ENCODE results near the gene SLAMF8. TPM values are rescaled to one million over a fixed set of nuclear protein-coding genes. Genes with fewer than 3 reads are reported as not detected.

Gene SLAMF8
- total and polyA plus RNA-seq, 5 donors from 2014 or later, result 0.72 TPM; not detected in 4

DNA sequence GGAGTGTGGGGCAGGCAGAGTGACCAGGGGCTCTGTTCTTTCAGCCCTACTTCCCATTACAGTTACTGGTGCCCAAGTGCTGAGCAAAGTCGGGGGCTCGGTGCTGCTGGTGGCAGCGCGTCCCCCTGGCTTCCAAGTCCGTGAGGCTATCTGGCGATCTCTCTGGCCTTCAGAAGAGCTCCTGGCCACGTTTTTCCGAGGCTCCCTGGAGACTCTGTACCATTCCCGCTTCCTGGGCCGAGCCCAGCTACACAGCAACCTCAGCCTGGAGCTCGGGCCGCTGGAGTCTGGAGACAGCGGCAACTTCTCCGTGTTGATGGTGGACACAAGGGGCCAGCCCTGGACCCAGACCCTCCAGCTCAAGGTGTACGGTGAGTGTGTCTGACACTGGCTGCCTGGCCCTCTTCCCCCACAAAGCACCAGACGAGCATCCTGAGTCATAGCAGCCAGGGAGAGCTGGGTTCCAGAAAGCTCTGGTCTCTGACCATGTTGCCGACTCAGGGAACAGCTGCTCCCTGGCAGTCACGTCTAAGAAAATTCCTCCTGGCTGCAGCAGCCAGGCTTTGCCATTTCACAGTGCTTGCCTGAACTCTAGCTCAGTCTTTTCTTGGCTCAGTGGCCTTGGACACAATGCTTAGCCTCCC lies 3.3 kb downstream of the SLAMF8 start:
- Histone ChIP-seq H3K4me1 (ENCODE audit: control insufficient read depth, insufficient read depth, low read length, poor library complexity, severe bottlenecking) (peaks cover 19% of the 10 kb centered on the region), H3K36me3 (ENCODE audit: control insufficient read depth, insufficient read depth, low read length) (no peaks in the 10 kb centered on the region), H3K4me3 (ENCODE audit: low read depth, low read length) (no peak overlapping the region), H3K9me3 (ENCODE audit: control insufficient read depth in 2 of 2, low read length in 2 of 2) (no peaks in the 10 kb centered on the region), H3K27me3 (ENCODE audit: control insufficient read depth, insufficient read depth, low read length) (no peaks in the 10 kb centered on the region), H3K27ac (ENCODE audit: insufficient read depth, low read length, poor library complexity, severe bottlenecking) (no peak overlapping the region)
- H3K36me3 Mint-ChIP-seq, result no peaks in the 10 kb centered on the region
- no peak overlapping the region for H3K4me3 Mint-ChIP-seq
- ATAC-seq (ENCODE audit: low read depth in 2 of 2) (no peak), DNase-seq (no peak)
- H3K27ac Mint-ChIP-seq, result no peak overlapping the region
- peaks cover 0 to 1% (median 0%) of the 10 kb centered on the region in 7 donors for H3K9me3 Mint-ChIP-seq
- peaks cover 6 to 32% (median 24%) of the 10 kb centered on the region in 4 donors for H3K4me1 Mint-ChIP-seq
- H3K27me3 Mint-ChIP-seq, result no peaks in the 10 kb centered on the region

DNA sequence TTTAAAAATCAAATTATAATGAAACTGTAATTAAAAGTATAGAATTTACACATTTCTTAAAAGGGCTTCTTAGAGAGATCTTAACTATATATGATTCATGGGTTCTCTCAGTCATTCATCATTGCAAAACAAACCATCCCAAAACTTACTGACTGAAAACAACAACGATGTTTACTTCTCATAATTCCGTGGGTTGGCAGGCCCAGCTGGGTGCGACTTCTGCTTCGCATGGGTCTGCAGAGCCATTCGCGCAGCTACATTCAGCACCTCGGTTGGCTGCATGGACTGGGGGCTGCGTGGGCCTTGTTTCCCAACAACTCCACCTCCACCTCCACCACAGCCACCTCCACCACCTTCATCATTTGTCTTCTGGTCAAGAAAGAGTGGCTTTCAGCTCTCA lies 4.0 kb downstream of the SLAMF8 start:
- Histone ChIP-seq H3K27me3 (ENCODE audit: control insufficient read depth, insufficient read depth, low read length) (no peaks in the 10 kb centered on the region), H3K4me3 (ENCODE audit: low read depth, low read length) (no peak overlapping the region), H3K9me3 (ENCODE audit: control insufficient read depth in 2 of 2, low read length in 2 of 2) (no peaks in the 10 kb centered on the region), H3K4me1 (ENCODE audit: control insufficient read depth, insufficient read depth, low read length, poor library complexity, severe bottlenecking) (peaks cover 19% of the 10 kb centered on the region), H3K36me3 (ENCODE audit: control insufficient read depth, insufficient read depth, low read length) (no peaks in the 10 kb centered on the region), H3K27ac (ENCODE audit: insufficient read depth, low read length, poor library complexity, severe bottlenecking) (no peak overlapping the region)
- ATAC-seq (ENCODE audit: low read depth in 2 of 2) (no peak), DNase-seq (no peak)
- Mint-ChIP-seq H3K36me3 (peaks cover 5% of the 10 kb centered on the region), H3K9me3 (peaks cover 0 to 1% (median 0%) of the 10 kb centered on the region in 7 donors), H3K4me3 (no peak overlapping the region), H3K4me1 (peaks cover 6 to 32% (median 21%) of the 10 kb centered on the region in 4 donors), H3K27me3 (no peaks in the 10 kb centered on the region), H3K27ac (no peak overlapping the region)

DNA sequence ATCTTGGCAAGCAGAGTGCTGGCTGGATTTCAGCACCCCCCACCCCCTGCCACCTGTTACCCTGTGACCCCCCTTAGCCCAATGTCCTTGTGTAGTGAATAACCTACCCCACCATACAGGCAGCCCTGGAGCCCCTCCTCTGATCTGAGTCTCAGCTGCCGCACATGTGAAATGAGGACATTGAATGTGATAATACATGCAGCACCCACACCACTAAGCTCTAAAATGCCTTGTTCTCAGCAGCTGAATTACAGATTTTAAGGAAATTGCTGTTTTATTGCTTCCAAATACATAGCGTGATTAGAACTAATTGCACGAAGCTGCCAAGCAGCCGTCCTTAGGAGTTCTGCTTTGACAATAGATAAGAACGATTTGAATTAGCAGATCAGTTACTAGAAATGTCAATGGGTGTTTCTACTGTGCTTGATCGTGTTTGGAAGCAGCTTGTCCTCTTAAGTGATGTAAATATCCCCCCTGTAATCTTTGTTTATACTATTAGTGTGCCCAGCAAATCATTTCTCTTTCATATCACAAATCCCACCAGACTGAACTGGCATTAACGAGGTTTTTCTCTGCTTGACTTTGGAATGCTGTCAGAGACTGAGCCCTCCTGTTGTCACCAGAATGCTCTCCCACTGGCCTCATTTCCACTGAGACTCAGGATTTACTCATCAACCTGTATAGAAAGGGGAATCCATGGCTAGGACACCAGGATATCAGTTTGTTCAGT lies 4.9 kb downstream of the SLAMF8 start:
- Mint-ChIP-seq H3K9me3 (peaks cover 0 to 1% (median 0%) of the 10 kb centered on the region in 7 donors), H3K4me3 (no peak overlapping the region), H3K36me3 (peaks cover 9% of the 10 kb centered on the region), H3K27me3 (no peaks in the 10 kb centered on the region), H3K4me1 (peaks cover 6 to 24% (median 13%) of the 10 kb centered on the region in 4 donors), H3K27ac (no peak overlapping the region)
- peaks cover 11% of the 10 kb centered on the region for H3K4me1 ChIP-seq (ENCODE audit: control insufficient read depth, insufficient read depth, low read length, poor library complexity, severe bottlenecking)
- DNase-seq, result no peak
- ATAC-seq (ENCODE audit: low read depth in 2 of 2), result no peak
- no peaks in the 10 kb centered on the region for H3K27me3 ChIP-seq (ENCODE audit: control insufficient read depth, insufficient read depth, low read length)
- no peaks in the 10 kb centered on the region for H3K9me3 ChIP-seq (ENCODE audit: control insufficient read depth in 2 of 2, low read length in 2 of 2)
- H3K4me3 ChIP-seq (ENCODE audit: low read depth, low read length), result no peak overlapping the region
- no peak overlapping the region for H3K27ac ChIP-seq (ENCODE audit: insufficient read depth, low read length, poor library complexity, severe bottlenecking)
- H3K36me3 ChIP-seq (ENCODE audit: control insufficient read depth, insufficient read depth, low read length), result no peaks in the 10 kb centered on the region

DNA sequence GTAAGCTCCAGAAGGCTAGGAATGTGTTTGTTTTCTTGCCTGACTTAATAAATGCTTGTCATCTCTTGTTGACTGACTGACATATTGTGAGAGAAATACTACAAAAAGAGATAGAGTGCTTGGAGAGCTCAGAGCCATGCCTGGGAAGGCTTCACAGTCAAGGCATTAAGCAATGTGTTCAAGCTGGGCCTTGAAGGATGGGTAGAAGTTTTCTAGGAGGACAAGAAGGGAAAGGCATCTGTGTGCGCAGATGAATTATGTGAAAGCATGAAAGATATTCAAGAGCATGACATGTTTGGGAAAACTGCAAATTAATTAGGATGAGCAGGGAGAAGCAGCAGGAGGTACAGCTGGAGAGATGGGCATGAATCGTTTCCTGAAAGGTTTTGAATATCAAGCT lies 5.6 kb downstream of the SLAMF8 start:
- H3K4me3 Mint-ChIP-seq, result no peak overlapping the region
- H3K27me3 Mint-ChIP-seq, result no peaks in the 10 kb centered on the region
- Histone ChIP-seq H3K4me1 (ENCODE audit: control insufficient read depth, insufficient read depth, low read length, poor library complexity, severe bottlenecking) (peaks cover 4% of the 10 kb centered on the region), H3K27me3 (ENCODE audit: control insufficient read depth, insufficient read depth, low read length) (no peaks in the 10 kb centered on the region), H3K4me3 (ENCODE audit: low read depth, low read length) (no peak overlapping the region), H3K36me3 (ENCODE audit: control insufficient read depth, insufficient read depth, low read length) (no peaks in the 10 kb centered on the region), H3K9me3 (ENCODE audit: control insufficient read depth in 2 of 2, low read length in 2 of 2) (no peaks in the 10 kb centered on the region), H3K27ac (ENCODE audit: insufficient read depth, low read length, poor library complexity, severe bottlenecking) (no peak overlapping the region)
- DNase-seq, result no peak
- peaks cover 0 to 1% (median 0%) of the 10 kb centered on the region in 7 donors for H3K9me3 Mint-ChIP-seq
- no peak for ATAC-seq (ENCODE audit: low read depth in 2 of 2)
- H3K36me3 Mint-ChIP-seq, result peaks cover 13% of the 10 kb centered on the region
- peaks cover 6 to 16% (median 8%) of the 10 kb centered on the region in 4 donors for H3K4me1 Mint-ChIP-seq
- peak overlapping the region in 1 of 3 donors; percentile 1 for H3K27ac Mint-ChIP-seq

DNA sequence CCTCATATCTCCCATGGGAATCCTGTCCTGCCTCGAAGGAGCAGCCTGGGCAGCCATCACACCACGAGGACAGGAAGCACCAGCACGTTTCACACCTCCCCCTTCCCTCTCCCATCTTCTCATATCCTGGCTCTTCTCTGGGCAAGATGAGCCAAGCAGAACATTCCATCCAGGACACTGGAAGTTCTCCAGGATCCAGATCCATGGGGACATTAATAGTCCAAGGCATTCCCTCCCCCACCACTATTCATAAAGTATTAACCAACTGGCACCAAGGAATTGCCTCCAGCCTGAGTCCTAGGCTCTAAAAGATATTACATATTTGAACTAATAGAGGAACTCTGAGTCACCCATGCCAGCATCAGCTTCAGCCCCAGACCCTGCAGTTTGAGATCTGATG lies 8.7 kb downstream of the SLAMF8 start:
- Mint-ChIP-seq H3K4me1 (no peaks in the 10 kb centered on the region), H3K9me3 (no peaks in the 10 kb centered on the region), H3K36me3 (peaks cover 13% of the 10 kb centered on the region), H3K27me3 (no peaks in the 10 kb centered on the region), H3K4me3 (no peak overlapping the region), H3K27ac (peak overlapping the region in 1 of 3 donors; percentile 23)
- Histone ChIP-seq H3K4me1 (ENCODE audit: control insufficient read depth, insufficient read depth, low read length, poor library complexity, severe bottlenecking) (no peaks in the 10 kb centered on the region), H3K27me3 (ENCODE audit: control insufficient read depth, insufficient read depth, low read length) (no peaks in the 10 kb centered on the region), H3K27ac (ENCODE audit: insufficient read depth, low read length, poor library complexity, severe bottlenecking) (no peak overlapping the region), H3K36me3 (ENCODE audit: control insufficient read depth, insufficient read depth, low read length) (peaks cover 4% of the 10 kb centered on the region), H3K9me3 (ENCODE audit: control insufficient read depth in 2 of 2, low read length in 2 of 2) (no peaks in the 10 kb centered on the region), H3K4me3 (ENCODE audit: low read depth, low read length) (no peak overlapping the region)
- DNase-seq (no peak), ATAC-seq (ENCODE audit: low read depth in 2 of 2) (no peak)

DNA sequence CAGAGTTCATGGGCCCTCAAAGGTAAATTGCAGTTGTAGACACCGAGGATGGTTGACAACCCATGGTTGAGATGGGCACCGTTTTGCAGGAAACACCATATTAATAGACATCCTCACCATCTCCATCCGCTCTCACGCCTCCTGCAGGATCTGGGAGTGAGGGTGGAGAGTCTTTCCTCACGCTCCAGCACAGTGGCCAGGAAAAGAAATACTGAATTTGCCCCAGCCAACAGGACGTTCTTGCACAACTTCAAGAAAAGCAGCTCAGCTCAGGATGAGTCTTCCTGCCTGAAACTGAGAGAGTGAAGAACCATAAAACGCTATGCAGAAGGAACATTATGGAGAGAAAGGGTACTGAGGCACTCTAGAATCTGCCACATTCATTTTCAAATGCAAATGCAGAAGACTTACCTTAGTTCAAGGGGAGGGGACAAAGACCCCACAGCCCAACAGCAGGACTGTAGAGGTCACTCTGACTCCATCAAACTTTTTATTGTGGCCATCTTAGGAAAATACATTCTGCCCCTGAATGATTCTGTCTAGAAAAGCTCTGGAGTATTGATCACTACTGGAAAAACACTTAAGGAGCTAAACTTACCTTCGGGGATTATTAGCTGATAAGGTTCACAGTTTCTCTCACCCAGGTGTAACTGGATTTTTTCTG lies 9.3 kb downstream of the SLAMF8 start:
- Mint-ChIP-seq H3K4me1 (no peaks in the 10 kb centered on the region), H3K4me3 (no peak overlapping the region), H3K27me3 (no peaks in the 10 kb centered on the region), H3K9me3 (no peaks in the 10 kb centered on the region), H3K36me3 (peaks cover 13% of the 10 kb centered on the region), H3K27ac (peak overlapping the region in 2 of 3 donors; percentile 23 to 32)
- H3K27ac ChIP-seq (ENCODE audit: insufficient read depth, low read length, poor library complexity, severe bottlenecking), result no peak overlapping the region
- no peaks in the 10 kb centered on the region for H3K9me3 ChIP-seq (ENCODE audit: control insufficient read depth in 2 of 2, low read length in 2 of 2)
- no peaks in the 10 kb centered on the region for H3K27me3 ChIP-seq (ENCODE audit: control insufficient read depth, insufficient read depth, low read length)
- no peak for DNase-seq
- no peaks in the 10 kb centered on the region for H3K4me1 ChIP-seq (ENCODE audit: control insufficient read depth, insufficient read depth, low read length, poor library complexity, severe bottlenecking)
- H3K36me3 ChIP-seq (ENCODE audit: control insufficient read depth, insufficient read depth, low read length), result peaks cover 4% of the 10 kb centered on the region
- ATAC-seq (ENCODE audit: low read depth in 2 of 2), result no peak
- no peak overlapping the region for H3K4me3 ChIP-seq (ENCODE audit: low read depth, low read length)

DNA sequence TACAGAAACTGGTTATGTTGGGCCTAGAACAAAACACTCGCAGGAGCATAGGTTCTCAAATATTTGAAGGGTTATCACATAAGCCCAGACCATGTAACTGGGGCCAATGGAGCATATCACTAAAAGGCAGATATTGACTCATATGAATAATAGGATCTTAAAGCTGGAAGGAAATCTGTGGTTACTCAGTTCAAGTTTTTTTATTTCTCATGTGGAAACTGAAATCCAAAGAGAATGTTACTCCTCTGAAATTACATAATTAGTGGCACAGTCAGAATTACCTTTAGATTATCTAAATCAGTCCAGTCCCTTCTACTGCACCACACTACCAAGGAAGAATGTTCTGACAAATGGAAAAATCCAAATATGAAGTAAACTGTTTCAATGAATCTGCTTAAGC lies 12.0 kb downstream of the SLAMF8 start:
- no peak overlapping the region for H3K27ac Mint-ChIP-seq
- H3K4me1 ChIP-seq (ENCODE audit: control insufficient read depth, insufficient read depth, low read length, poor library complexity, severe bottlenecking), result no peaks in the 10 kb centered on the region
- ATAC-seq (ENCODE audit: low read depth in 2 of 2), result no peak
- H3K36me3 ChIP-seq (ENCODE audit: control insufficient read depth, insufficient read depth, low read length), result peaks cover 4% of the 10 kb centered on the region
- H3K9me3 Mint-ChIP-seq, result peaks cover 0 to 1% (median 0%) of the 10 kb centered on the region in 7 donors
- DNase-seq, result no peak
- no peak overlapping the region for H3K4me3 ChIP-seq (ENCODE audit: low read depth, low read length)
- H3K27me3 ChIP-seq (ENCODE audit: control insufficient read depth, insufficient read depth, low read length), result no peaks in the 10 kb centered on the region
- no peak overlapping the region for H3K27ac ChIP-seq (ENCODE audit: insufficient read depth, low read length, poor library complexity, severe bottlenecking)
- H3K27me3 Mint-ChIP-seq, result peaks cover 4% of the 10 kb centered on the region
- H3K4me1 Mint-ChIP-seq, result no peaks in the 10 kb centered on the region
- no peaks in the 10 kb centered on the region for H3K9me3 ChIP-seq (ENCODE audit: control insufficient read depth in 2 of 2, low read length in 2 of 2)
- peaks cover 16% of the 10 kb centered on the region for H3K36me3 Mint-ChIP-seq
- H3K4me3 Mint-ChIP-seq, result no peak overlapping the region
